Measurements from ENCODE around the gene COG4.
"Not testable (repeated sequence)": the region's sequence is repeated elsewhere in the genome, so short reads cannot be mapped to it uniquely, and the experiment has no call there.

Gene COG4

DNA sequence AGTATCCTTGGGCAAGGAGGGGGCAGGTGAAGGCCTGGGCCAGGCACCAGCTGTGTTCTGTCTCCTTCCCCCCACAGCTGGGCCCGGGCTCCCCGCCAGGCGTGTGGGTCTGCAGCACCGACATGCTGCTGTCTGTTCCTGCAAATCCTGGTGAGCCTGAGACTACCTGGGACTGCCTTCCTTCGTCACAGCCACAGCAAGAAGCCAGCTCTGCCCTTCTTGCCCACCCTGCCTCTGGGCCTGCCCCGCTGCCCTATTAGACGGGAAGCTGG is 56.6 kb downstream of the COG4 start:
- TF ChIP-seq ZNF274 (IDR thresholded peaks at IDR 0.05; ENCODE audit: low read depth, low read length), result no peak
- no peak overlapping the region for H3K4me3 ChIP-seq (ENCODE audit: low read length)

DNA sequence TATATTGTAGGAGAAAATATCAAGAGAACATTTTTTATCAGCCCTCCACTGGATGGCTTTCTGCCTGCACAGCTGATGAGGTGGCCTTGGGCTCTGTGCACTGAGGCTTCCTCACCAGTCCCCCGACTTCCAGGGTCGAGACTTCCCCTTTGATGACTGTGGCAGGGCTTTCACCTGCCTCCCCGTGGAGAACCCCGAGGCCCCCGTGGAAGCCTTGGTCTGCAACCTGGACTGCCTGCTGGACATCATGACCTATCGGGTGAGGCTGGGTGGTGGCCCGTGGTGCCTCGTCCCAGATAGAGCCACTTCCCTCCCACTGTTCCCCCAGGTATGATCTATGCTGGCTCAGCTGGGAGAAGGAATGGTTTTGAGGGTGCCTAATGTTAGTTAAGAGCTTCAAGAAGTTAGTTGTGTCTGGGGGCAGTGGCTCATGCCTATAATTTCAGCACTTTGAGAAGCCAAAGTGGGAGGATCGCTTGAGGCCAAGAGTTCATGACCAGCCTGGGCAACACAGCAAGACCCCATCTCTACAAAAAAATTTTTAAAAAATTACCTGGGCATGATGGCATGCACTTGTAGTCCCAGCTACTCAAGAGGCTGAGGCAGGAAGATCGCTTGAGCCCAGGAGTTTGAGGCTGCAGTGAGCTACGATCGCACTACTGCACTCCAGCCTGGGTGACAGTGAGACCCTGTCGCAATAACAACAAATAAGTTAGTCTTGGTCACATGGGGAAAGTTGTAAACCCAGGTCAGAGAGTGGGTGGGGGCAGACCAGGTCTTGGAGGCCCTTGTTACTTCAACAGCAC is 57.2 kb downstream of the COG4 start:
- no peak for TF ChIP-seq ZNF274 (IDR thresholded peaks at IDR 0.05; ENCODE audit: low read depth, low read length)
- no peak overlapping the region for H3K4me3 ChIP-seq (ENCODE audit: low read length)

DNA sequence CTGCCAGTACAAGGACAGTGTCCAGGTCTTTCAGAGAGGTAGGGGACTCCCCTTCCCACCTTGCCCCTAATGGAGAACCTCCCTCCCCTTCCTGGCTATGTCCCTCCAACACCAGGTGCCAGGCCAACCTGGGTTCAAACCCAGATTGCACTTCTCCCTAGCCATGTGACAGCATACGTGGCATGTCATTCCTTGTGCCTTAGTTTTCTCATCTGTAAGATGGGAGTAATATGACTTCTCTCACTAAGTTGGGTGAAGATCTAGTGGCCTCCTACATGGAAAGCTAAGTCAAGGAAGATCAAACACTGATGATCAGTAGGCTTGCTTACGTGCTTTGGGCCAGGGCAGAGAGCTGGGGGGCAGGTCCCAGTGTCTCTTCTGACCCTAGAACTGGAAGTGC is 60.1 kb downstream of the COG4 start:
- H3K4me3 ChIP-seq (ENCODE audit: low read length), result no peak overlapping the region
- no peak for TF ChIP-seq ZNF274 (IDR thresholded peaks at IDR 0.05; ENCODE audit: low read depth, low read length)

DNA sequence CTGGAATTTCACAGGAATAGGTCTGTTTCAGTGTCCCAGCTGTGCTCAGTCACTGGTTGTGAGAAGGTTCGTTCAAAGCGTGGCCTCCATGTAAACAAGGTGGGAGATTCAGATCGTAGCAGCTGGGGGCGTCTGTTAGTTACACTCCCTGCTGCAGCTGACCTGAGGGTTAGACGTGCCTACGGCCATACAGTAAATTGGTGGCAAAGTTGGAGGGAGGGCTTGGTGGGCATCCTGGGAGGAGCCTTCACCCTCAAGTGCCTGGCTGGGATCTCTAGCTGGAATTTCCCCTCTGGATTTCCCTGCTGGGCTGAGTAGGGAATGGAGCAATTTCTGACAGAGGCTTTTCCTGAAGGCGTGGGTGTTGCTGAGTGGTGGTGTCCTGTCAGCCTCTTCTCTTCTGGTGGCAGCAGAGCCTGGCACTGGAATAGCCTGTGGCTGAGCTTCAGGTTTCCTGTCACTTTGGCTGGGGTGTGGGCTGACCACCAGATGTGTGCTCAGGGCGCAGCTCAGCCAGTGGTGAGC is 62.6 kb downstream of the COG4 start:
- no peak for TF ChIP-seq ZNF274 (IDR thresholded peaks at IDR 0.05; ENCODE audit: low read depth, low read length)
- no peak overlapping the region for H3K4me3 ChIP-seq (ENCODE audit: low read length)

DNA sequence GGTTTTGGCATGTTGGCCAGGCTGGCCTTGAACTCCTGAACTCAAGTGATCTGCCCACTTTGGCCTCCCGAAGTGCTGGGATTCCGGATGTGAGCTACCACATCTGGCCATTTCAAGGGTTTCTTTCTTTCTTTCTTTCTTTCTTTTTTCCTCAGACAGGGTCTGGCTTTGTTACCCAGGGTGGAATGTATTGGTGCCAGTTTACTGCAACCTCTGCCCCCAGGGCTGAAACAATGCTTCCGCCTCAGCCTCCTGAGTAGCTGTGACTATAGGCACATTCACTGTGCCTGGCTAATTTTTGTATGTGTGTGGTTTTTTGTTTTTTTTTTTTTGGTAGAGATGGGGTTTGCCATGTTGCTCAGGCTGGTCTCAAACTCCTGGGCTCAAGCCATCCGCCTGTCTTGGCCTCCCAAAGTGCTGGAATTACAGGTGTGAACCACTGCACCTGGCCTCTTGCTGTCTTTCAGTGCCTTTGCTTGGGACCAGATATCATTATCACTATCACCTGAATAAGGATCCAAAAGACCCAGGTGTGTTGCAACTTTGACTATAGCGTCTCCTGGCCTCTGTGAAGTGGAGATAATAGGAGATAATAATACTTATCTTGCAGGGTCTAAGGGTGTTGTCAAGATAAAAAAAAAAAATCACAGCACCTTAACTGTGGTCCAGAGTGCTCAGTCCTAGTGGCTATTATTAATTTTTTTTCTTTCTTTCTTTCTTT is 65.7 kb downstream of the COG4 start:
- H3K4me3 ChIP-seq (ENCODE audit: low read length), result no peak overlapping the region
- no peak for TF ChIP-seq ZNF274 (IDR thresholded peaks at IDR 0.05; ENCODE audit: low read depth, low read length)

DNA sequence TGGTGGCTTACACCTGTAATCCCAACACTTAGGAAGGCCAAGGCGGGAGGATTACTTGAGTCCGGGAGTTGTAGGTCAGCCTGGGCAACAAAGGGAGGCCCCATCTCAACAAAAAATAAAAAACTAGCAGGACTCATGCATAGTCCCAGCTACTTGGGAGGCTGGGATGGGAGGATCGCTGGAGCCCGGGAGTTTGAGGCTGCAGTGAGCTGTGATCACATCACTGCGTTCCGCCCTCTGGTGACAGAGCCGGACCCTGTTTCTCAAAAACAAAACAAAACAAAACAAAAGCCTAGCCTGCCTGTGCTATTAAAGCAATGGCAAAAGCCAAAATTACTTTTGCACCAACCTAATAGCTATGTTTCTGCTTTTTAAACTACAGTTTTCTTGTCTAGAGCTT is 67.4 kb downstream of the COG4 start:
- no peak for TF ChIP-seq ZNF274 (IDR thresholded peaks at IDR 0.05; ENCODE audit: low read depth, low read length)
- H3K4me3 ChIP-seq (ENCODE audit: low read length), result no peak overlapping the region

DNA sequence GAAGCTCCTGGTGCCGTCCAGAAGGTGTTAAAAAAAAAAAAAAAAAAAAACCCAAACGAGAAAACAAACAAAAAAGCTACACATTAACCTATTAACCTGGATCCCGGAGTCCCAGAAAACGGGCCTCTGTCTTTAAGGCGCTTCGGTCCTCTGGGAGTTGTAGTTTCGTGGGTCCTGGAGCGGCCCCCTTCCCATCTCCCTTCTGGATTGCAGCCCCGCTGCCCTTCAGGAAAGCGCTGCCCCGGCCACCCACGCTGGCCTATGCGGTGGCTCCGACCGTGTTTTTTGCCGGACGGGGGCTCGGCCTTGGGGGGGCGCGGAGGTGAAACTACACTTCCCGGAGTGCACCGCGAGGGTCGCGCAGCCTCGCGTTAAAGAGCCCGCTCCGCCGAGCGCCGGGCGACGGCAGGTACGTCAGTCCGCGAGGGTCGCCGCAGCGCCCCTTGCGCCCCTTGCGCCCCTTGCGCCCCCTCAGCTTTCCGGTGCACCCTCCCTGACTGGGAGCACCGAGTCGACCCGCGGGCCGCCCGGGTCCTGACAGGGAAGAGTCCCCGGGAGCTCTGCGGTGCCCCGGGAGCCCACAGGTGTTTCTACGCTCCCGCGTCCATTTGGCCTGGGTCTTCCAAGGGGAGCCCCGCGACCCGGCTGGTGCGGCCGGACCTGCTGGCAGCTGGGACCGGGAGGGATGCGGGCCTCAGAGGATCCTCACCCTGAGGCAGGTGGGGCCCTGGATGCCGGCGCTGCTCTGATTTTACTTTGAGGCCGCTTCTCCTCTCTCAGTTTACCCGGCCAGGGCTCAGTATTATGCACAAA is 68.9 kb downstream of the COG4 start, which contains the start of gene FCSK:
Gene FCSK (plus strand): TSS at position 374 of the 813 bp plus-strand sequence. CDS start 8,596 bp downstream, outside the sequence.
- TF ChIP-seq ZNF274 (IDR thresholded peaks at IDR 0.05; ENCODE audit: low read depth, low read length), result no peak
- H3K4me3 ChIP-seq (ENCODE audit: low read length), result peak within 1 kb of the TSS; percentile 82

DNA sequence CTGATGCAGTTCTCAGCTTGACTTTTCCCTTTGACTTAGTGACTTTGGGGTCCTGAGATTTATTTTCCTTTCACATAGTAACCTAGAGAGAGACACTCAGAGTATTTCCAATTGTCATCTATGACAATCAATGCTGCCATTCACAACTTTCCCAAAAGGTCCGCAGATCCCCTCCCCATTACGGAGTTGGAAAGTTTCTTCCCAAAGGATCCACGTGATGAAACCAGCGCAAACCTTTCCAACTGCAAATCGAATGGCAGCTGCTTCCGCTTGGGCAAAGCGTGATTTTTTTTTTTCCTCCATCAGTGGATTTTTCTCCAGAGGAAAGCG is 69.5 kb downstream of the COG4 start:
- H3K4me3 ChIP-seq (ENCODE audit: low read length), result peak overlapping the region; percentile 82
- no peak for TF ChIP-seq ZNF274 (IDR thresholded peaks at IDR 0.05; ENCODE audit: low read depth, low read length)

DNA sequence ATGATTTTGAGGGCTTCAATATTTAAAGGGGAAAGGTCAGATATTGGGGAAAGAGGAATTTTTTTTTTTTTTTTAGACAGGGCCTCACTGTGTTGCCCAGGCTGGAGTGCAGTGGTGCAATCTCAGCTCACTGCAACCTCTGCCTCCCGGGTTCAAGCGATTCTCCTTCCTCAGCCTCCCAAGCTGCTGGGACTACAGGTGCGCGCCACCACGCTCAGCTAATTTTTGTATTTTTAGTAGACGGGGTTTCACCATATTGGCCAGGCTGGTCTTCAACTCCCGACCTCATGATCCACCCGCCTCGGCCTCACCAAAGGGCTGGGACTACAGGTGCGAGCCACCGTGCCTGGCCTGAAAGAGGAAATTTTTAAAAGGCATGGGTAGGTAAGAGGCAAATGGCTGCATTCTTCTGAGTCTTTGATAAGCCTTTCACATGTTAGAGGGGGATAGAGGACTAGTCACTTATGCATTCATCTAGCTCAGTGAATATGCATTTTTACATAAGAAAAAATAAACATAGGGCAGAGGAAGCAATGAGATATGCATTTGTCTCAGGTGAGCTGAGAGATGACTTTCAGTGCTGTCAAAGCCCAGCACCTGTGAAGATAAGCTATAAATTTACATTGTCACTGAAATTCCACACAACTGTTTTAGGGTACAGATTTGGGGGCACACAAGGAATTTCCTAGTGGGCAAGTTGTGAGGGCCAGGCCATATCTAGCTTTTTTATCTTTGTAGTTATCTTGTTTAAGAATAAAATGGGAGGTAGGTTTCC is 70.0 kb downstream of the COG4 start:
- no peak for TF ChIP-seq ZNF274 (IDR thresholded peaks at IDR 0.05; ENCODE audit: low read depth, low read length)
- H3K4me3 ChIP-seq (ENCODE audit: low read length), result peak overlapping the region; percentile 82

DNA sequence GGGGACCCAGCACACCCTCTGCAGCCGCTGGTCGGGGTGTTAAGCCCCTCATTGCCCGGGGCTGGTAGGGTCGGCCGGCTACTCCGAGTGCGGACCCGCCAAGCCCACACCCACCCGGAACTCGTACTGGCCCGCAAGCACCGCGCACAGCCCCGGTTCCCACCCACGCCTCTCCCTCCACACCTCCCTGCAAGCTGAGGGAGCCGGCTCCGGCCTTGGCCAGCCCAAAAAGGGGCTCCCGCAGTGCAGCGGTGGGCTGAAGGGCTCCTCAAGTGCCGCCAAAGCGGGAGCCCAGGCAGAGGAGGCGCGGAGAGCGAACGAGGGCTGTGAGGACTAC is 72.4 kb downstream of the COG4 start:
- H3K4me3 ChIP-seq (ENCODE audit: low read length), result not testable (repeated sequence)

DNA sequence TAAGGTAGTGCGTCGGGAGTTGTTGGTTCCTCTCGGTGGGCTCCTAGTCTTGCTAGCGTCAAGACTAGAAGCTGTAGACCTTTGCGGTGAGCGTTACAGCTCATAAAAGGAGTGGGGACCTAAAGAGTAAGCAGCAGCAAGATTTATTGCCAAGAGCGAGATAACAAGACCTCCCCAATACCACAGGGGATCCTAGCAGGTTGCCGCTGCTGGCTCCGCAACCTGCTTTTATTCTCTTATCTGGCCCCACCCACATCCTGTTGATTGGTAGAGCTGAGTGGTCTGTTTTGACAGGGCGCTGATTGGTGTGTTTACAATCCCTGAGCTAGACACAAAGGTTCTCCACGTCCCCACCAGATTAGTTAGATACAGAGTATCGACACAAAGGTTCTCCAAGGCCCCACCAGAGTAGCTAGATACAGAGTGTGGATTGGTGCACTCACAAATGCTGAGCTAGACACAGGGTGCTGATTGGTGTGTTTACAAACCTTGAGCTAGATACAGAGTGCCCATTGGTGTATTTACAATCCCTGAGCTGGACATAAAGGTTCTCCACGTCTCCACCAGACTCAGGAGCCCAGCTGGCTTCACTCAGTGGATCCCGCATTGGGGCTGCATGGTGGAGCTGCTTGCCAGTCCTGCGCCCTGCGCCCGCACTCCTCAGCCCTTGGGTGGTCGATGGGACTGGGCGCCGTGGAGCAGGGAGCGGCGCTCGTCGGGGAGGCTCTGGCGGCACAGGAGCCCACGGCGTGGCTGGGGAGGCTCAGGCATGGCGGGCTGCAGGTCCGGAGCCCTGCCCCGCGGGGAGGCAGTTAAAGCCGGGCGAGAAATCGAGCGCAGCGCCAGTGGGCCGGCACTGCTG is 73.0 kb downstream of the COG4 start:
- not testable (repeated sequence) for H3K4me3 ChIP-seq (ENCODE audit: low read length)

DNA sequence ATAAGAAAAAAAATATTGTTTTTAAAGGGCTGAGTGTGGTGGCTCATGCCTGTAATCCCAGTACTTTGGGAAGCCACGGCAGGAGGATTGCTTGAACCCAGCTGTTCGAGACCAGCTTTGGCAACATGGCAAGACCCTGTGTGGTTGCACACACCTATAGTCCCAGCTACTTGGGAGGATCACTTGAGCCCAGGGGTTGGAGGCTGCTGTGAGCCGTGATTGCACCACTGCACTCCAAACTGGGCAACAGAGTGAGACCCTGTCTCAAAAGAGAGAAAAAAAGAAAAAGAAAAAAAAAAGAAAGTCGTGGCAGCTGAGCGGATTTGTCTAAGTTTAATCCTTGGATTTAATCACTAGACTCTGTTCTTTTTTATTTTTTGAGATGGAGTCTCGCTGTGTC is 75.3 kb downstream of the COG4 start:
- H3K4me3 ChIP-seq (ENCODE audit: low read length), result no peak overlapping the region
- no peak for TF ChIP-seq ZNF274 (IDR thresholded peaks at IDR 0.05; ENCODE audit: low read depth, low read length)
